IMR-90 (cell line): ENCODE data around the gene SGCE.

Experiments
- FOS ChIP-seq: fragments of 150-350 bp; IDR thresholded peaks from 2 replicates; pipeline ENCODE4 v1.6.1; 2016; ENCODE audit warnings: low read depth, low read length
- TF ChIP-seq, protein P1 (sequence below): conservative IDR thresholded peaks from 2 replicates; pipeline ENCODE4 v1.5.1; 2012; ENCODE audit warnings: mild to moderate bottlenecking, low read depth, low read length, improper control_type of control experiment

DNA sequence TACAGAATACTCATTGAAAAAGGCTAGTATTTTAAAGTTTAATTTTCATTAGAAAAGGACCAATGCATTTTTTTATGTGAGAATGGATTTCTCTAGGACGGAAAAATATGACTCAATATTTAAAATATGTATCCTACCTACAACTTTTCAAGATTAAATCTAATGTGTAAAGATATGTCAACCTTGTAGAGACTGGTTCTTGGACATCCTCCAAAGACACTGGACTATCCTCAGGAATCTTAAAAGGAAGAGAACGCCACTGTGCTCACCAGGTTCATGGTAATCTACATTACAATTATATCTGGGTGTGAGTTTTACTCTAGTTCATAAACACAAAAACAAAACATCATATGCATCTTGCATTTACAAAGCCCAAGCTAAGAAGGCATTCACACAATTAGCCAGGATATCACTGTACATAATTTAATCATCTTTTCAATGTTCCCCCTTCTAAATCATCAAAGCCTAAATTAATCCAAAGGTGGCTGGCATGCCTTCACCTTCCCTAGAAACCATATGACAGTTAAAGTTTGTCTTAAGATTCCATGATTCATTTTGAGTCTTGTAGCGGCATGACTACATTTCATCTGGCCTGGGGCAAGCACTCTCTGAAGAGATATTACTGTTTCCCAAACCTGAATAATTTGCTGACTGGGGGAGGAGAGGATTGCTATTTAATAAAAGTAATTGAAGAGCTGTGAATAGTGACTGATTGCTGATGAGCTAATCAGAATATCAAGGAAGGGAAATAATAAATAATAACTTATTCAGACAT is 12.0 kb downstream of the SGCE start:
- TF ChIP-seq, protein P1, sequence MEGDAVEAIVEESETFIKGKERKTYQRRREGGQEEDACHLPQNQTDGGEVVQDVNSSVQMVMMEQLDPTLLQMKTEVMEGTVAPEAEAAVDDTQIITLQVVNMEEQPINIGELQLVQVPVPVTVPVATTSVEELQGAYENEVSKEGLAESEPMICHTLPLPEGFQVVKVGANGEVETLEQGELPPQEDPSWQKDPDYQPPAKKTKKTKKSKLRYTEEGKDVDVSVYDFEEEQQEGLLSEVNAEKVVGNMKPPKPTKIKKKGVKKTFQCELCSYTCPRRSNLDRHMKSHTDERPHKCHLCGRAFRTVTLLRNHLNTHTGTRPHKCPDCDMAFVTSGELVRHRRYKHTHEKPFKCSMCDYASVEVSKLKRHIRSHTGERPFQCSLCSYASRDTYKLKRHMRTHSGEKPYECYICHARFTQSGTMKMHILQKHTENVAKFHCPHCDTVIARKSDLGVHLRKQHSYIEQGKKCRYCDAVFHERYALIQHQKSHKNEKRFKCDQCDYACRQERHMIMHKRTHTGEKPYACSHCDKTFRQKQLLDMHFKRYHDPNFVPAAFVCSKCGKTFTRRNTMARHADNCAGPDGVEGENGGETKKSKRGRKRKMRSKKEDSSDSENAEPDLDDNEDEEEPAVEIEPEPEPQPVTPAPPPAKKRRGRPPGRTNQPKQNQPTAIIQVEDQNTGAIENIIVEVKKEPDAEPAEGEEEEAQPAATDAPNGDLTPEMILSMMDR = no peak
- no peak for TF ChIP-seq FOS
